Fibroblast of mammary gland (primary cell): Measurements from ENCODE around the gene SND1.

Experiments used
- DNase-seq: peaks from one replicate; pipeline ENCODE4 v3.0.0-alpha.2; 2010; ENCODE audit warnings: low read depth
- H3K4me3 ChIP-seq: 2 replicates; pipeline ENCODE4 v1.5.1; 2011; ENCODE audit warnings: low read depth, mild to moderate bottlenecking, low read length, moderate library complexity; ENCODE audit not compliant: control insufficient read depth
- CTCF ChIP-seq: conservative IDR thresholded peaks from 2 replicates; pipeline ENCODE4 v1.5.1; 2011; ENCODE audit warnings: low read depth, low read length, inconsistent platforms; ENCODE audit not compliant: control insufficient read depth, insufficient read depth

Gene SND1

DNA sequence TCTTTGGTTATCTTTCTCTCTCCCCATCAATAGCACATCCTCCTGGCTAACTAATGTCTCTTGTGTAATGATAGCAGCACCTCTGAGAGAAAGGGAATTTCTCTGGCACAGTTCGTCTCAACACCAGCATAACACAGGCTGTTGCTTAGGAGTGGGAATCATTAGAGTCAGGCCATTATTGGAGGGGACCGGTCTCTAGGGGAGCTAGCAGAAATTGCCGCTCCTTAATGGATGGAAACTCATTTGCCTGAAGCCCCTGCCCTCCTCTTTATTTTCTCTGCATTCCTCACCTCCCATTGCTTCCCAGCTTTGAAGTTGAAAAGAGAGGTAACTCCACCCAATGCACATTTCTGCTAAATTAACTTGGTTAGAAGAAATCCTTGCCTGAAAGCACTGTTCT, 367.3 kb downstream of the SND1 start:
- no peak for DNase-seq
- TF ChIP-seq CTCF, result no peak
- no peak overlapping the region for H3K4me3 ChIP-seq

DNA sequence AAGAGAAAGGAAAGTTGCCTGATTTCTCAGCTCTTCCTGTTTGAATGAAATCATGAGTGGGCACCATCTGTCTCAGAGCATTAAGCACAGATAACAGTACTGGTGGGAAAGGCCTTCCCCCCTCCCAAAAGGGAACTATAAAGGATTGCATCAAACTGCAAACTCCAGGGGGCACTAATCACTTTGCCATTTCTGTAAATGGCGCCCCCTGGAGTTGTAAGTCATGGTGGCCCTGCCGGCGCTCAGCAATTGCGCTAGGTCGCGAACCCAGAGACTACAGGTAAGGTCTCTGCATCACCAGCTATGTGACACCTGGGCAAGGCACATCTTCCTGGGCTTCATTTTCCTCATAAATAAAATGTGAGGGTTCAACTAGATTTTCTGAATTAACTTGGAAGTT, 368.2 kb downstream of the SND1 start:
- peak; percentile 36 for TF ChIP-seq CTCF
- DNase-seq, result no peak

DNA sequence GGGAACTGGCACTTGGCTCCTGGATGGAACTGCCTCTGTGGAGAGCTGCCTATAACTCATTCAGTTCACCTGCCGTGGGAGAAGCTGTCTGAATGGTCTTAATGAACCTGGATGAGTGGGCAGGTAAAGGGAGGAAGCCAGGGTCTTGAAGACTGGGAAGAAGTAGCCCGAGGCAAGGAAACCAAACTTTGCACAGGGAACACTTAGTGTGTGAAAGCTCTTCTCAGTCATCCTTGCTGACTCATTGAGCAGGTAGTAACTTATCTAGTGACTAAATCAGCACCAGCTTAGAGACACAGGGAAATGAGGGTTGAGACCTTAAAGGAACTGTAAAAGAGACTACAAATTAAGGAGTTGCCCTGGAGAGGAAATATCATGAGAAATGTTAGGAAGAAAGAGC, 369.4 kb downstream of the SND1 start:
- no peak overlapping the region for H3K4me3 ChIP-seq
- peak; percentile 52 for DNase-seq
- TF ChIP-seq CTCF, result no peak

More for the DNA sequence above, 368.2 kb downstream of the SND1 start:
- H3K4me3 ChIP-seq, result no peak overlapping the region

GRCh38 chr7:128022631-128023532, 370.9 kb downstream of the SND1 start:
- peak; percentile 78 for DNase-seq
- no peak overlapping the region for H3K4me3 ChIP-seq
- no peak for TF ChIP-seq CTCF

DNA sequence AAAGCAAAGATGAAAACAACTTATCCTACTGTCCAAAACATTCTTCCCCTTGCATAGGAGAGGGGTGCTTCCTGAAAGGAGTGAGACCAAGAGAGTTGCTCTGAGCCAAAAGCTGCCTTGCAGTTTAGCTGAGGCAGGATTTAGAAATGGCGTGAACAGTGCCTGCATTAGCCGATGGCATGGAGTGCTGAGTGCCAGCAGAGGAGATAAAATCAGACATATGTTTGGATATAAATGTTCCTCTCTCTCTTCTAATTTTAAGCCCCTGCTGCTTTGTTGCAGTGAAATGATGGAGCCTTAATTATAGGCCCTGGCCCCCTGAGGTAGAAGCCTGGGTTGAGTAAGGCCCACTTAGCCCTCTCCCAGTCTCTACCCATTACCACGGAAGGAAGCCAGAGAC, 372.2 kb downstream of the SND1 start:
- no peak for TF ChIP-seq CTCF
- DNase-seq, result no peak

GRCh38 chr7:128025380-128025779, 373.4 kb downstream of the SND1 start:
- no peak for TF ChIP-seq CTCF
- H3K4me3 ChIP-seq, result no peak overlapping the region
- DNase-seq, result peak; percentile 36

More for the DNA sequence above, 372.2 kb downstream of the SND1 start:
- no peak overlapping the region for H3K4me3 ChIP-seq

GRCh38 chr7:128025819-128026218, 373.8 kb downstream of the SND1 start:
- no peak for TF ChIP-seq CTCF
- no peak overlapping the region for H3K4me3 ChIP-seq
- DNase-seq, result no peak
